Kidney tubule cell (primary cell): ENCODE results near the gene TRIM5.
A peak's percentile ranks its signal among the peaks of the same experiment; 100 is the strongest.

Source experiments
- DNase-seq: peaks from one replicate; pipeline ENCODE4 v3.0.0-alpha.2; 2018; ENCODE audit warnings: low spot score

Gene TRIM5

GRCh38 chr11:5624489-5625279 is 60.2 kb downstream of the TRIM5 start, which contains the start of gene TRIM34:
TSS of gene TRIM34 (plus strand) at chr11:5625001. CDS start at chr11:5632332, 7,331 bp downstream.
- peak; percentile 76 for DNase-seq

- DNase-seq = no peak
These were observed 62.1 kb downstream of the TRIM5 start for GRCh38 chr11:5622802-5623201.

DNA sequence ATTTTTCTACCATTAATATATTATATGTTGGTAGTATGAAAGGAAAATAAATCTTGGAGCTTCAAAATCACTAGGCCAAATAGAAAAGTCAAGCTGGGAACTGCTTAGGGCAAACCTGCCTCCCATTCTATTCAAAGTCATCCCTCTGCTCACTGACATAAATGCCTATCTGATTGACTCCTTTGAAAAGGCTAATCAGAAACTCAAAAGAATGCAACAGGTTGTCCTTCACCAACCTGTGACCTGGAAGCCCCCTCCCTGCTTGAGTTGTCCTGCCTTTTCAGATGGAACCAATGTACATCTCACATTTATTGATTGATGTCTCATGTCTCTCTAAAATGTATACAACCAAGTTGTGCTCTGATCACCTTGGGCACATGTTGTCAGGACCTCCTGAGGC is 63.3 kb downstream of the TRIM5 start:
- no peak for DNase-seq

DNA sequence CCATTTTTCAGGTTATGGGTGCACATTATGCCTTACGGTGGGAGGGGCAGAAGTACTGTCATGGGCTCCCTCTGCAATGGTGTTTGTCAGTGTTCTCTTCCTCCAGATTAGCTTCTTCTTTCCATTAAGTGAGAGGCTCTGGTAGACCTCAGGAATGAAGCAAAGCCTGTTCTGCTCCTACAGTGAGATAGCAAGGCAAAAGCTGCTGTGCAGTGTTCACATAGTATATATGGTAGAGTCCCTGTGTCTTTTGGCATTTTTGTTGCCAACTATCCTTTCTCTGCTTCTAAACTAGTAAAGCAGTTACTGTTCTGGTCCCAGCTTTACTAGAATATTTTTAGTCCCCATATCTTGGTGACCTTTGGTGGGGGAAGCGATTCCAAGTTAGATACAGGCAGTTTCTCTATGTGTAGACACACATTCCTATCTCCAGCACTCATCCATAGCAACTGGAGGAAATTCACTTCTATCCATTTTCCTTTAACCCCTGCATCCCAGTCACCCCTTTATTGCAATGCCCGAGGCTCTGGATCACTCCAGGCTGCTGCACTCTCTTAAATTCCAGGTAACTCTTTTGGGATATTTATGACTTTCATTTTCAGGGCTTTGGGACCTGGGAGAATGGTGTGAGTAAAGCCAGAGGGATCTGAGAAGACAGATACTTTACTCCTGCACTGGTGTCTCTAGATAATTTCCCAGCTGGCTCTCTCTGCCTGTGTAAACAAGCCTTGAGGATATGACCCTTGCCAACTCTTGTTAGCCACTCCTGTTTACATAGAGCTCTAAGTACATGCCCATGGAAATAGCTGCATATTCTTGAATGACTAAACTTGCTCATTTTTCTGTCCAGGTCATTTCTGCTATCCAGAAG is 64.0 kb downstream of the TRIM5 start:
- DNase-seq = peak; percentile 70

DNA sequence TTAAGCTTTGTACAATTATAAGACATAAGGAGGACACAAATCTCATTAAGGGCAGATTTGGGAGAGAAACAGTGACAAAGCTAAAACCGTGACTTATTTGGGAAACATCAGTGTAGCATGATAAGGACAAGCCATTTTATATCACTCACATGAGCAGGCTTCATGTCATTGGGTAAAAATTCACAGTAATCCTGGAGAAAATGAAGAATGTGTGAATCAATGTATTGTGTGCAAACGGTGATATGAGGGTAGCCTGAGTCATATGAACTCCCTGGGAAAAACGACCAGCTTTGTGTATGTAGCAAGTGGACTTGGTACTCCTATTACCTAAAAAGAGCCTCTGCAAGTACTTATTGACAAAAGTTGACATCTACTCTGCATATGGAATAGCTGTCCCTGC is 66.1 kb downstream of the TRIM5 start:
- peak; percentile 28 for DNase-seq
